ENCODE results near the gene TMEM18.

The TMEM18 gene

DNA sequence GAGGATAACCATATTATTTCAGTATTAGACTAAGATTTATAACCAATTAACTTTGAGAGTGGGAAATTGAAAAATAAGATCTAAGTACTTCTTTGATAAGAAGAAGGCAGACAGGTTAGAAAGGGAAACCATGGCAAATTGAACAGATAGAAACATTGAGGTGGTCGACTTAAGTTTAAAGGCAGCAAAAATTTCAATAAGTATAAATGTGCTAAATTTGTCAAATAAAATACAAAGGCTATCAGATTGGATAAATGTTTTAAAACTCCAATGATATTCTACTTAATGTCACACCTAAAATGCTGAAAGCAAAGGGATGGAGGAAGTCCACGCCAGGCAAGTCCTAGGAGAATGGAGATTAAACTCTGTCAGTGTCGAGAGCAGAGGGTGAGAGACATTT lies 59.2 kb downstream of the TMEM18 start:
- no peak for DNase-seq (ENCODE audit: low spot score)
